SU-DHL-6 (cell line): Measurements from ENCODE around the gene SLC16A6.

Experiments
- H2AFZ ChIP-seq: fragments of 200-600 bp; sonication (generic); 2 replicates; pipeline ENCODE4 v1.6.1; 2014; ENCODE audit warnings: low read depth, mild to moderate bottlenecking, moderate library complexity, mixed read lengths, antibody characterized with exemption, low read length; ENCODE audit not compliant: severe bottlenecking
- H3F3A ChIP-seq: fragments of 200-600 bp; shearing (Covaris generic); 2 replicates; pipeline ENCODE4 v1.6.0; 2016; ENCODE audit warnings: antibody characterized with exemption, mild to moderate bottlenecking; ENCODE audit not compliant: insufficient read depth
- H3K27ac ChIP-seq: fragments of 200-600 bp; sonication (generic); 2 replicates; pipeline ENCODE4 v1.5.1; 2016; ENCODE audit warnings: low read depth, mild to moderate bottlenecking, low read length, moderate library complexity, mixed read lengths
- H3K27me3 ChIP-seq: fragments of 200-600 bp; sonication (generic), shearing (Covaris generic); 2 replicates; pipeline ENCODE4 v1.6.0; 2014; ENCODE audit warnings: mild to moderate bottlenecking, low read length
- H3K36me3 ChIP-seq: fragments of 200-600 bp; sonication (generic); 2 replicates; pipeline ENCODE4 v1.6.1; 2014; ENCODE audit warnings: mild to moderate bottlenecking, low read length, mixed read lengths
- H3K4me2 ChIP-seq: fragments of 300-600, 200-600 bp; shearing (Covaris generic), sonication (generic); 2 replicates; pipeline ENCODE4 v1.6.0; 2014; ENCODE audit warnings: low read length, low read depth, mild to moderate bottlenecking; ENCODE audit not compliant: poor library complexity, severe bottlenecking
- H3K4me3 ChIP-seq: fragments of 200-600 bp; sonication (generic); 2 replicates; pipeline ENCODE4 v1.5.1; 2014; ENCODE audit warnings: antibody characterized with exemption, low read length, mild to moderate bottlenecking, mixed read lengths; ENCODE audit not compliant: insufficient read depth, poor library complexity, severe bottlenecking
- H3K79me2 ChIP-seq: fragments of 200-600 bp; sonication (generic); 2 replicates; pipeline ENCODE4 v1.6.1; 2014; ENCODE audit warnings: mild to moderate bottlenecking, low read length, moderate library complexity; ENCODE audit not compliant: insufficient read depth
- H3K9ac ChIP-seq: fragments of 200-600 bp; sonication (generic); 2 replicates; pipeline ENCODE4 v1.7.0; 2014; ENCODE audit warnings: mild to moderate bottlenecking, low read length
- H3K9me2 ChIP-seq: fragments of 200-600 bp; sonication (generic); replicated peaks from 2 replicates; pipeline ENCODE4 v1.6.1; 2014; ENCODE audit warnings: low read length; ENCODE audit not compliant: insufficient read depth
- H3K9me3 ChIP-seq: fragments of 200-600 bp; sonication (generic); 2 replicates; pipeline ENCODE4 v1.6.1; 2014; ENCODE audit warnings: low read length, mixed read lengths; ENCODE audit not compliant: insufficient read depth
- H4K20me1 ChIP-seq: fragments of 200-600 bp; sonication (generic); 2 replicates; pipeline ENCODE4 v1.6.1; 2014; ENCODE audit warnings: low read depth, mild to moderate bottlenecking, antibody characterized with exemption, low read length, moderate library complexity, mixed read lengths
- EZH2phosphoT487 ChIP-seq: fragments of 200-600 bp; sonication (generic), shearing (Covaris generic); conservative IDR thresholded peaks from 2 replicates; pipeline ENCODE4 v1.6.1; 2018; ENCODE audit warnings: mild to moderate bottlenecking, antibody characterized with exemption, low read length, moderate library complexity, mixed read lengths
- TF ChIP-seq, protein P1 (sequence below): fragments of 200-600 bp; sonication (generic); IDR thresholded peaks from one replicate; pipeline ENCODE4 v1.5.1; 2017; ENCODE audit warnings: antibody characterized with exemption, mild to moderate bottlenecking, low read length, moderate library complexity; ENCODE audit not compliant: insufficient read depth, poor library complexity, severe bottlenecking

SLC16A6 gene

DNA sequence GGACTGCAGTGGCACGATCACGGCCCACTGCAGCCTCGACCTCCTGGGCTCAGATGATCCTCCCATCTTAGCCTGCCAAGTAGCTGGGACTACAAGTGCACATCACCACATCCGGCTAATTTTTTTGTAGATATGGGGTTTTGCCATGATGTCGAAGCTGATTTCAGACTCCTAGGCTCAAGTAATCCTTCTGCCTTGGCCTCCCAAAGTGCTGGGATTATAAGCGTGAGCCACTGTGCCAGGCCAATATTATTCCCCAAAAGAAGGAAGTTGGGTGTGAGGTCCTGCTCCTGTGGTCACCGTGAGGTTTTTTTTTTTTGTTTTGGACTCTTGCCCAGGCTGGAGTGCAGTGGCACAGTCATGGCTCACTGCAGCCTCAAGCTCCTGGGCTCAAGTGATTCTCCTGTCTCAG lies 41.6 kb downstream of the SLC16A6 start:
- peak overlapping the region; percentile 92 for H3K4me2 ChIP-seq
- peaks cover 47% of the 10 kb centered on the region for H3K79me2 ChIP-seq
- H3K36me3 ChIP-seq, result 0 out of 2 replicates have a peak, but pooled peaks cover 8% of the 10 kb centered on the region
- H3K9me2 ChIP-seq, result no peaks in the 10 kb centered on the region
- peak overlapping the region; percentile 71 for H3K4me3 ChIP-seq
- no peak for TF ChIP-seq EZH2phosphoT487
- TF ChIP-seq, protein P1, sequence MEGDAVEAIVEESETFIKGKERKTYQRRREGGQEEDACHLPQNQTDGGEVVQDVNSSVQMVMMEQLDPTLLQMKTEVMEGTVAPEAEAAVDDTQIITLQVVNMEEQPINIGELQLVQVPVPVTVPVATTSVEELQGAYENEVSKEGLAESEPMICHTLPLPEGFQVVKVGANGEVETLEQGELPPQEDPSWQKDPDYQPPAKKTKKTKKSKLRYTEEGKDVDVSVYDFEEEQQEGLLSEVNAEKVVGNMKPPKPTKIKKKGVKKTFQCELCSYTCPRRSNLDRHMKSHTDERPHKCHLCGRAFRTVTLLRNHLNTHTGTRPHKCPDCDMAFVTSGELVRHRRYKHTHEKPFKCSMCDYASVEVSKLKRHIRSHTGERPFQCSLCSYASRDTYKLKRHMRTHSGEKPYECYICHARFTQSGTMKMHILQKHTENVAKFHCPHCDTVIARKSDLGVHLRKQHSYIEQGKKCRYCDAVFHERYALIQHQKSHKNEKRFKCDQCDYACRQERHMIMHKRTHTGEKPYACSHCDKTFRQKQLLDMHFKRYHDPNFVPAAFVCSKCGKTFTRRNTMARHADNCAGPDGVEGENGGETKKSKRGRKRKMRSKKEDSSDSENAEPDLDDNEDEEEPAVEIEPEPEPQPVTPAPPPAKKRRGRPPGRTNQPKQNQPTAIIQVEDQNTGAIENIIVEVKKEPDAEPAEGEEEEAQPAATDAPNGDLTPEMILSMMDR, result no peak
- H4K20me1 ChIP-seq, result no peaks in the 10 kb centered on the region
- H3K9ac ChIP-seq, result peak overlapping the region; percentile 97
- H3F3A ChIP-seq, result peaks cover 77% of the 10 kb centered on the region
- no peaks in the 10 kb centered on the region for H3K27me3 ChIP-seq
- H2AFZ ChIP-seq, result no peak overlapping the region
- H3K9me3 ChIP-seq, result no peaks in the 10 kb centered on the region
- H3K27ac ChIP-seq, result peak overlapping the region; percentile 98

DNA sequence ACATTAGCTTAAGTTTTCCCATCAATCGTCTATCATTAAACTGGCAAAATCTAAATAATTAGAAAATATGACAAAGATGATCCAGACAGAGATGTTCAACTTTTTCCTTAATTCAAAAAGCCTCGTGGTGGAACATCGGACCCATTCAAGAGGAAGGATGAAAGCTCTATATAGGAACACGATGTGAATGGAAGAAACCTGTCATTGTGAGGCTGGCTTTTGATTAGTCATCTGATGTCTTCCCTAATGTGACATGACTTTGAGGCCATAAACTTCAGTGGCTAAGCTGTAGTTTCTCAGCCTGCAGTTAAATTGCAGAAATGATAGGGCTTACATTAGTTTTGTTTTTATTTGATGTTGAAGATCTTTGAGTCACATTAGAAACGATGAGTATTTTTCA lies 42.0 kb downstream of the SLC16A6 start:
- Histone ChIP-seq H3K36me3 (0 out of 2 replicates have a peak, but pooled peaks cover 8% of the 10 kb centered on the region), H3F3A (peaks cover 73% of the 10 kb centered on the region), H3K9ac (peak overlapping the region; percentile 97), H3K27ac (peak overlapping the region; percentile 98), H4K20me1 (no peaks in the 10 kb centered on the region), H3K27me3 (no peaks in the 10 kb centered on the region), H2AFZ (no peak overlapping the region), H3K9me3 (no peaks in the 10 kb centered on the region), H3K4me3 (peak overlapping the region; percentile 71), H3K79me2 (peaks cover 45% of the 10 kb centered on the region), H3K4me2 (peak overlapping the region; percentile 92), H3K9me2 (no peaks in the 10 kb centered on the region)
- TF ChIP-seq, protein P1, result no peak
- no peak for TF ChIP-seq EZH2phosphoT487

DNA sequence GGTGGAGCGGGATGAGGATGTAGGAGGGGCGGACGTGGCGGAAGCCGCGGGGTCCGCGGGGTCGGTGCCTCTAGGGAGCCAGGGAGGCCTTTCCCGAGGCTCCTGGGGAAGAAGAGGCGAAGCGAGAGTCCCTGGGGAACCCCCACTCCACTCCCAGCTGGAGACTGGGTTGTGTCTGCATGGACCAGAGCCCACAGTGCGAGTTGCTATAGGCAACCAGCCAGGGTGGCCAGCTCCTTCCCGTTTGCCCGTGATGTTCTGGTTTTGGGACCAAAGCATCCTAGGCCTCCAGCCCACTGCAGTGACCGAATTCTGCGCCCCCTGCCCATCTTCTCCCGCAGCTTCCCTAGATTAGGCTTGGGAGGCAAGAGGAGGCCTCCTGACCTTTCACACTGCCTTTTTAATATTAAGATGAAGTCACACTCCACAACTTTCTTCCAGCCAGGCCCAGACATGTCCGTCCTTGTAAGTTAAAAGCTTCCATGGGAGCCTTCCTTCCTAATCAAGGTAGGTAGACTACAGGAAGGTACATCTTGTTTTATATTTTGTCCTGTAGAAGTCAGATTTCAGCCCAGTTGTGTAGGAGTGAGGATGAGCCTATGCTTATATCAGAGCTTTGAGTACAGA lies 42.6 kb downstream of the SLC16A6 start:
- peak overlapping the region; percentile 71 for H3K4me3 ChIP-seq
- TF ChIP-seq EZH2phosphoT487, result no peak
- TF ChIP-seq, protein P1, result no peak
- H3F3A ChIP-seq, result peaks cover 71% of the 10 kb centered on the region
- peaks cover 43% of the 10 kb centered on the region for H3K79me2 ChIP-seq
- H3K9me3 ChIP-seq, result no peaks in the 10 kb centered on the region
- H2AFZ ChIP-seq, result no peak overlapping the region
- no peaks in the 10 kb centered on the region for H4K20me1 ChIP-seq
- 0 out of 2 replicates have a peak, but pooled peaks cover 8% of the 10 kb centered on the region for H3K36me3 ChIP-seq
- H3K9me2 ChIP-seq, result no peaks in the 10 kb centered on the region
- peak overlapping the region; percentile 98 for H3K27ac ChIP-seq
- peak overlapping the region; percentile 92 for H3K4me2 ChIP-seq
- peak overlapping the region; percentile 97 for H3K9ac ChIP-seq
- no peaks in the 10 kb centered on the region for H3K27me3 ChIP-seq
